ENCODE data around the gene LIMS1.
A peak's percentile ranks its signal among the peaks of the same experiment; 100 is the strongest.
"Not testable (repeated sequence)": the region's sequence is repeated elsewhere in the genome, so short reads cannot be mapped to it uniquely, and the experiment has no call there.

LIMS1 gene

DNA sequence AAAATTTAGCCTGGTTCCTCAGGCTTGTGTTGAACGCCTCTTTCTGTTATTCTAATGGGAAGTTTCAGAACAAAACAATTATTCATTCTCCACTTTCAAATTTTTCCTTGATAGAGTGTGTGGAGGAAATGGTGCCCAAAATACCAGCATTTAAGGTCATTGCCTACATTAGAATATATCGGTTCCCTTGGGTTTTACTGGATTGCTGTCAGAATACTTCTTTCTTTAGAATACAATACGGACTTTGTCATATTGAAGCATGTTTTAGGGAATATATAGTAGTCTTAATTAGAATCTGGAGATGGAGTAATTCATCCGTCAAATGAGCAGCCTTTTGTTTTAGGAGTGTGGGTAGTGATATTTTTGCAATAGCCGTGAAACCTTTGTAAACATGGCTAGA lies 13.3 kb downstream of the LIMS1 start:
- H3K4me3 ChIP-seq = no peak overlapping the region
- H3K36me3 ChIP-seq (ENCODE audit: insufficient read depth, low read length) = no peaks in the 10 kb centered on the region; the same call in 1 of the 2 replicates
- TF ChIP-seq EZH2 (IDR thresholded peaks at IDR 0.05) (no peak), FOXP2 (optimal IDR thresholded peaks at IDR 0.05; ENCODE audit: control extremely low read depth, extremely low read length, insufficient read depth) (no peak), POLR2AphosphoS5 (IDR thresholded peaks at IDR 0.05; ENCODE audit: borderline replicate concordance, low read depth, low read length) (no peak)
- H3K9ac ChIP-seq (ENCODE audit: insufficient read length) = no peak overlapping the region
- no peak overlapping the region for H3K27ac ChIP-seq
- no peak for DNase-seq (ENCODE audit: low read depth, low spot score)
- no peaks in the 10 kb centered on the region for H3K9me3 ChIP-seq (ENCODE audit: low read depth, low read length)

DNA sequence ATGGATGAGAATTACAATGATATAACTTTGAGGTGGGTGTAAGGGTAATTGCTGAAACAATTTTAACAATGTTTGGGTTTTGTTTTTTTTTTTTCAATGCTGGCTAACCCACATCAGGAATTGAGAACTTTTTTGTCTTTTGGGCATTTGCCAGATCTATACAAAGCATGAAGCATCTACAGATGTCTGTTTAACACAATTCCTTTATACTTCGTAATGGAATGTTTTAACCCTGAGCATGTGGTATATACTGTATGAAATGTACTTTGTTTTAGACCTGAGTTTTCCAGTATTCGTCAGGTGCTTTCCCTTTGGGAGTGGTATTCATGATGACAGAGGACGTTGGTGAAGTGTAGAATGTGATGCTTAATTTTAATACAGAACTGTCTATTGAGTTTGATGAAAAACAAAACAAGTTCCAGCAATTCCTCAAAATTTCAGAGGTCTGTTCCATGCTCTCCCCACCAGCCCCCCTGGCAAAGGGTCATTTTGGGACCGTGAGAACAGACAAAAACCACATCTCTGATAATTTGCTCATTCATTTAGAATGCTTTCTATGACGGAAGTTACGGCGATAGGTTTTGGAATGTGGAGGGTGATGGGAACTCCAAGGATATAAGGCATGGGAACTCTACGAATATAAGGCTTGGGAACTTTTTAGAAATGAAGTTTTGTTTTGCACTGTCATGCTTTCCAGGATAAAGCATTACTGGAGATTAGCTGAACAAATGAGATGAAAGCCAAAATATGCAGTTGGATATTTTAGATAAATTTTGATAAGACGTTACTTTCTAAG lies 14.1 kb downstream of the LIMS1 start:
- H3K9me3 ChIP-seq (ENCODE audit: low read depth, low read length) = no peaks in the 10 kb centered on the region
- H3K9ac ChIP-seq (ENCODE audit: insufficient read length) = no peak overlapping the region
- DNase-seq (ENCODE audit: low read depth, low spot score) = no peak
- no peak overlapping the region for H3K27ac ChIP-seq
- TF ChIP-seq FOXP2 (optimal IDR thresholded peaks at IDR 0.05; ENCODE audit: control extremely low read depth, extremely low read length, insufficient read depth) = no peak
- TF ChIP-seq POLR2AphosphoS5 (IDR thresholded peaks at IDR 0.05; ENCODE audit: borderline replicate concordance, low read depth, low read length) = no peak
- TF ChIP-seq EZH2 (IDR thresholded peaks at IDR 0.05) = no peak
- no peaks in the 10 kb centered on the region for H3K36me3 ChIP-seq (ENCODE audit: insufficient read depth, low read length)
- H3K4me3 ChIP-seq = no peak overlapping the region

DNA sequence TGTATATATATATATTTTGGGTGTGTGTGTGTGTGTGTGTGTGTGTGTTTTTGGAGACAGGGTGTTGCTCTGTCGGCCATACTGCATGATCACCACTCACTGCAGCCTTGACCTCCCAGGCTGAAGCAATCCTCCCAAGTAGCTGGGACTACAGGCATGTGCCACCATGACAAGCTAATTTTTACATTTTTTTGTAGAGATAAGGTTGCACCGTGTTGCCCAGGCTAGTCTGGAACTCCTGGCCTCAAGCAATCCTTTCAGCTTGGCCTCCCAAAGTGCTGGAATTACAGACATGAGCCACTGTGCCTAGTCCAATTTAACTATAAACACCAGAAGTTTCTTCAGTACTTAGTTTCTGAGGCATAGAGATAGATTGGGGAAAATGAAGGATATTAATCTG lies 18.3 kb downstream of the LIMS1 start:
- H3K36me3 ChIP-seq (ENCODE audit: insufficient read depth, low read length) = no peaks in the 10 kb centered on the region
- DNase-seq (ENCODE audit: low read depth, low spot score) = no peak
- H3K27ac ChIP-seq = no peak overlapping the region
- no peak overlapping the region for H3K4me3 ChIP-seq
- TF ChIP-seq FOXP2 (optimal IDR thresholded peaks at IDR 0.05; ENCODE audit: control extremely low read depth, extremely low read length, insufficient read depth) (no peak), EZH2 (IDR thresholded peaks at IDR 0.05) (no peak), POLR2AphosphoS5 (IDR thresholded peaks at IDR 0.05; ENCODE audit: borderline replicate concordance, low read depth, low read length) (no peak)
- H3K9me3 ChIP-seq (ENCODE audit: low read depth, low read length) = no peaks in the 10 kb centered on the region
- H3K9ac ChIP-seq (ENCODE audit: insufficient read length) = no peak overlapping the region

DNA sequence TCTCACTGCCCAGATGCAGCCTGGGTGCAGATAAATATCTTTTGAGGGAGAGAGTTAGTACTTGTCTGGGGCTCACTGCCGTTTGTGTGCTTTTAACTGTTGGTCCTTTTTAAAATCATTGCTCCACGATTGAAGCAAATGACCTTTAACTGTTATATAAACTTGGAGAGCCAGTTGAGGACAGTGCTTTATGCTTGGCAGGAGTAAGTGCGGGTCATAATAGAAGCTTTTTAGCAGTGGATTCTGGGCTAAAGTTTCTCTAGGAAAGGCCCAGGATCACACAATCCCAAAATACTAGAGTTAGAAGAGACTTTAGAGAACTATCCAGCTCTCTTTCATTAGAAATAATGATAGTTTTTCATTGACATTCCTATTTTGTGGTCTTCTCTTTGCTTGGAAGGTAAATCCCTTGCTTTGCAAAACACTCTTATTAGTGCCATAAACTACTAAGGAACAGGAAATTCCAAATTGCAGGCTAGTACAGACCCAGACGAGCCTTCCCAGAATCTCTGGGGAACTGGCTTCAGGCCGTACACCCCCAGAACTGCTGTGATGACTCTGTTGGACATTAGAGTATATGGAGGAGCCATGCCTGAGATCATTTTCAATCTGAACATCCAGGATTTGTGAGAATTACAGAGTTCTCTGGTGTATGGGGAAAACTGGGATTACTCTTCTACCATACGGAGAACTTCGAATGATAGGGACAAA lies 19.1 kb downstream of the LIMS1 start:
- H3K9ac ChIP-seq (ENCODE audit: insufficient read length) = no peak overlapping the region
- TF ChIP-seq FOXP2 (optimal IDR thresholded peaks at IDR 0.05; ENCODE audit: control extremely low read depth, extremely low read length, insufficient read depth) = no peak
- no peak for TF ChIP-seq POLR2AphosphoS5 (IDR thresholded peaks at IDR 0.05; ENCODE audit: borderline replicate concordance, low read depth, low read length)
- no peak for TF ChIP-seq EZH2 (IDR thresholded peaks at IDR 0.05)
- H3K4me3 ChIP-seq = no peak overlapping the region
- peak overlapping the region; percentile 25; the same call in 1 of the 2 replicates for H3K27ac ChIP-seq
- H3K9me3 ChIP-seq (ENCODE audit: low read depth, low read length) = no peaks in the 10 kb centered on the region
- H3K36me3 ChIP-seq (ENCODE audit: insufficient read depth, low read length) = no peaks in the 10 kb centered on the region
- no peak for DNase-seq (ENCODE audit: low read depth, low spot score)

GRCh38 chr2:108554528-108554927 lies 20.3 kb downstream of the LIMS1 start:
- no peak for TF ChIP-seq EZH2 (IDR thresholded peaks at IDR 0.05)
- TF ChIP-seq FOXP2 (optimal IDR thresholded peaks at IDR 0.05; ENCODE audit: control extremely low read depth, extremely low read length, insufficient read depth) = no peak
- DNase-seq (ENCODE audit: low read depth, low spot score) = no peak
- Histone ChIP-seq H3K27ac (no peak overlapping the region), H3K4me3 (no peak overlapping the region), H3K9ac (ENCODE audit: insufficient read length) (no peak overlapping the region), H3K36me3 (ENCODE audit: insufficient read depth, low read length) (no peaks in the 10 kb centered on the region), H3K9me3 (ENCODE audit: low read depth, low read length) (no peaks in the 10 kb centered on the region)

DNA sequence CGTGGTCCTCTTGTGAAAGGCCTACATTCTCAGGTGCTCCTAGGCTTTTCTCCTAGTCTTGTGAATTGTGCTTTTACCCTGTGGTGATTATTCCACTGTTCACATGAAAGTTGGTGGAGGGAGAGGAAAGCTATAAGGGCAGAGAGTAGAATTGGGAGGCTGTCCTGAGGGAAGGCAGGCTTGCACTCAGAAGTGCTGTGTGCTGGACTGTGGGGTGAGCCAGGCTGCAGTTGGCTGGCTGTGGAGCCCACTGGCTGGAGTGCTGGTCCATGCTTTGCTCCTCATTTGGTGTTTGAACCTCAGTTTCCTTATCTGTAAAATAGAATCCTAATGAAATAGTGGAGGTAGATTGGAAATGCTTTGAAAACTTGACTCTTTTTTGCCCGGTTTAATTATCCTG lies 21.3 kb downstream of the LIMS1 start:
- H3K36me3 ChIP-seq (ENCODE audit: insufficient read depth, low read length) = no peaks in the 10 kb centered on the region
- no peak overlapping the region for H3K27ac ChIP-seq
- no peak for DNase-seq (ENCODE audit: low read depth, low spot score)
- TF ChIP-seq POLR2AphosphoS5 (IDR thresholded peaks at IDR 0.05; ENCODE audit: borderline replicate concordance, low read depth, low read length) (no peak), EZH2 (IDR thresholded peaks at IDR 0.05) (no peak), FOXP2 (optimal IDR thresholded peaks at IDR 0.05; ENCODE audit: control extremely low read depth, extremely low read length, insufficient read depth) (no peak)
- no peaks in the 10 kb centered on the region for H3K9me3 ChIP-seq (ENCODE audit: low read depth, low read length)
- no peak overlapping the region for H3K9ac ChIP-seq (ENCODE audit: insufficient read length)
- no peak overlapping the region for H3K4me3 ChIP-seq

DNA sequence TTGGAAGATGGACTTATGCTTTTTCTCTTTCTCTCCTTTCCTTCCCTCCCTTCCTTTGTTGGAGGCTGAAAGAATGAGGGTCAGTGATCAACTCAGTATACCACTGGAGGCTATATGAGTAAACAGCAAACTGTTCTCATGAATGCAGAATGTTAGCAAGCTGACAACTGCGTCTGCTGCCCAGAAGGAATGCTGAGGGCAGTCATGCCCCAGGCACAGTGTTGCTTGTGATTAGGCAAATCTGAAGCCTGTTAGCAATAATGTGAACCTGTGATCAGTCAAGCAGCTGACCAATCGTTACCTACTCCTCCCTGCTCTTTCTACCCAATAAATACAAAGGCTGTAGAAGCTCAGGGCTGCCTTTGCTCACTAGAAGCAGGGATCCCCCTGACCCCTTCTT lies 22.3 kb downstream of the LIMS1 start:
- not testable (repeated sequence) for H3K4me3 ChIP-seq; DNase-seq (ENCODE audit: low read depth, low spot score); H3K27ac ChIP-seq; H3K9me3 ChIP-seq (ENCODE audit: low read depth, low read length); H3K36me3 ChIP-seq (ENCODE audit: insufficient read depth, low read length); H3K9ac ChIP-seq (ENCODE audit: insufficient read length)

DNA sequence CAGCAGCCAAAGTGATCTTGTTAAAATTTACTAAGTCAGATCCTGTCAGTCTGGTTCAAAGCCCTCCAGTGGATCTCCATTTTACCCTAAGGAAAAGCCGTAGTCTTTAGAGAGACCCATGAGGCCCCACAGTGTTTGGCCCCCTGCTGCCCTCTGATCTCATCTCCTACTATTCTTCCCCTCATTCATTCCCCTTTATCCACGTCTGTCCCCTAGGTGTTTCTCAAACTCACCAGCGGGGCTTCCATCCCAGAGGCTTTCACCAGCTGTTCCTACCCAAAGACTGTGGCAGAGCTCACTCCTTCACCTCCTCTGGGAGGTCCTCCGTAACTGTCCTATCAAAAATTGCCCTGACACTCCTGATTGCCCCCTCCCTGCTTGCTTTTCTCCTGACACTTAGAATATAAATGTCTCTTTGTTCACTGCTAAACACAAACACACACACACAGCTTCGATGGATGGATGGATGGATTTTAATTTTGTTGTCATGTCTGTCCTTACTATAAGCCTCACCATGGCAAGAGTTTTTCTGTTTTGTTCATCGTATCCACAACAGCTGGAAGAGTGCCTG lies 26.1 kb downstream of the LIMS1 start:
- Histone ChIP-seq H3K27ac (no peak overlapping the region), H3K36me3 (ENCODE audit: insufficient read depth, low read length) (peaks cover 4% of the 10 kb centered on the region; the same call in 1 of the 2 replicates), H3K4me3 (no peak overlapping the region), H3K9me3 (ENCODE audit: low read depth, low read length) (peaks cover 6% of the 10 kb centered on the region; the same call in 1 of the 2 replicates), H3K9ac (ENCODE audit: insufficient read length) (no peak overlapping the region)
- no peak for DNase-seq (ENCODE audit: low read depth, low spot score)
- TF ChIP-seq FOXP2 (optimal IDR thresholded peaks at IDR 0.05; ENCODE audit: control extremely low read depth, extremely low read length, insufficient read depth) (no peak), POLR2AphosphoS5 (IDR thresholded peaks at IDR 0.05; ENCODE audit: borderline replicate concordance, low read depth, low read length) (no peak), EZH2 (IDR thresholded peaks at IDR 0.05) (no peak)
